ENCODE measurements around the gene GPR68. TPM values are rescaled to one million over a fixed set of nuclear protein-coding genes. Genes with fewer than 3 reads are reported as not detected.
A peak's percentile ranks its signal among the peaks of the same experiment; 100 is the strongest.
"Not testable (repeated sequence)": the region's sequence is repeated elsewhere in the genome, so short reads cannot be mapped to it uniquely, and the experiment has no call there.

GPR68 gene
- total RNA-seq, 1 donor from 2014 or later, result 1.4 TPM

DNA sequence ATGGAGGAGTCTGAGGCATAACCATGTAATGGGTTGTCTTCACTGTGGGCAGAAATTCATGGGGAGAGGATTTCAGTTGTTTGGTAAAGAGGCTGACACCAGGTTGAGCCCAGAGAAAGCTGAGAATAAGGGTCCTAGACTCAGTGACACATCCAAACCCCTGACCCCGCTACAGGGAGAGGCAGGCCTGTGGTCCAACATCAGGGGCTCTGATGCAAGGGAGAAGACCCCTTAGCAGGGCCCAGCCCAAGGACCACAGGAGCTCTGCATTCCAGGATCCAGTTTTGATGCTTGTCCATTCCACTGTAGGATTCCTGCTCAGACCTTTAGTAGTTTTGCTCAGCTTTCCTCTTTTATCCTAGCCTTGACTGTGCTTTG lies 15.5 kb downstream of the GPR68 start:
- DNase-seq (ENCODE audit: low read depth), result no peak

DNA sequence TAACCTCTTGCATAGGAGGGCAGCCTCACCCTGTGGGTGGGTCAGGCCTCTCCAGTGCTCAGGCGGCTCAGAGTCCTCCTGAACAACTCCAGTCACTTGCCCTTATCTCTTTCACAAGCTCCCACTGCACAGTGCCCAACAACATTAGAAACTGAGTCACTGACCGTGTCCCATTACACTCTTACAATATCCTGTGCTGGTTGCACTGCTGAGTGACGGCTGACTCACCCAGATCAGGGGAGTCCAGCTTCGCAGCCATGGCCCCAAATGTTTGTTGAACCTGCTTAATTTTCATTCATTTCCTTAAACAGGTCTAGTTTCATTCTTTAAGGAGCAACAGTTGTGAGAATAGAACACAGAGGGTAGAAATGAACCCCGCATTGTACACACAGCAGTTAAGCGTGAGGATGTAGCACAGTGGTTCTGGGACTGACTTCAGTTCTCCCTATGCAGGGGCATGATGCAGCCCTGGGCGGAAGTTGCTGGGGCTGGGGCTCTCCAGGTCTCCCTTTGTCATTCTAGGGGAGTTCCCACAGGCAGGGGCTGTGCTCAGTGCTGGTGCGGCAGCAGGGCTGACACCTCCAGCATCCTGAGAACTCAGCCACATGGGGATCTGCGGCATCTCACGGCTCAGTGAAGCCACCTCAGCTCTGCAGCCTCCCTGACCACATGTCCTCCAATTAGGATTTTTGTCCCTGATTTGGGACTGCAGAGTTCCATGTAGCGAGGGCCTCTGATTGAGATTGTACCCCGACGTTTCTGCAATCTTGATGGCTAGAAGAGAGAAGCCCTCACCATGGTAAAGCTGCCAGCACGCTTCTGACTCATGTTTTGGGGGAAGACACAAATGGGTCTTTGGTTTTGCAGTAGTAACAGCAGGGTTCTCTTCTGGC lies 16.1 kb downstream of the GPR68 start:
- DNase-seq (ENCODE audit: low read depth), result peak; percentile 52

DNA sequence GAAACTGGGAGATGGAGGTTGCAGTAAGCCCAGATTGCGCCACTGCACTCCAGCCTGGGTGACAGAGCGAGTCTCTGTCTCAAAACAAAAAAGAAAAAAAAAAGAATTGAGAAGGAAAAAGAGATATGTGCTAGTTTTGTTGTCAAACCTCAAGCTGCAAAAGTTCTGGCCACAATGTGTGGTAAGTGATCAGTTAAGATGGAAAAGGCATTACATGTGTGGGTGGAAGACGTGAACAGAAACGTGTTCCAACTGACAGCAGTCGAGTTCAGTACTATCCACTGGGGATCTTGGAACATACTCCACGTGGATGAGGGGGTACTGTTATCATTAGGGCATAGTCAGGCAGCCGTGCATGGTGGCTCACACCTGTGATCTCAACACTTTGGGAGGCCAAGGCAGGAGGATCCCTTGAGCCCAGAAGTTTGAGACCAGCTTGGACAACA lies 17.3 kb downstream of the GPR68 start:
- no peak for DNase-seq (ENCODE audit: low read depth)

DNA sequence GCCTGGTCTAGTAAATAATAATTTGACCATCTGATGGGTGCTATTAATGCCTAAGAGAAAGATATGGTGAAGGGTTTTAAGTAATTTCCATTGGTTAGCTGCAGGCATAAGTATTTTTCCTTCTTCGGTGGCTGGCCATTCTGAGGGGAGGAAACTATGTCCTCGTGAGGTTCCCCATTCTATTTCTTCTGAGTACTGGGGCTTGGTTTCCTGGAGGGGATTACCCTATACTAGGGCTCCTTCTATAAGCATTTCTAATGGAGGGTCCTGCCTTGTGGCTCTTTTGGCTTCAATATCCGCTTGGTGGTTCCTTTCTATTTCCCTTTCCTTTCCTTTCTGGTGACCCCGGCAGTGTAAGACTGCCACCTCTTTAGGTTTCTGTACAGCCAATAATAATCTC lies 18.1 kb downstream of the GPR68 start:
- not testable (repeated sequence) for DNase-seq (ENCODE audit: low read depth)

DNA sequence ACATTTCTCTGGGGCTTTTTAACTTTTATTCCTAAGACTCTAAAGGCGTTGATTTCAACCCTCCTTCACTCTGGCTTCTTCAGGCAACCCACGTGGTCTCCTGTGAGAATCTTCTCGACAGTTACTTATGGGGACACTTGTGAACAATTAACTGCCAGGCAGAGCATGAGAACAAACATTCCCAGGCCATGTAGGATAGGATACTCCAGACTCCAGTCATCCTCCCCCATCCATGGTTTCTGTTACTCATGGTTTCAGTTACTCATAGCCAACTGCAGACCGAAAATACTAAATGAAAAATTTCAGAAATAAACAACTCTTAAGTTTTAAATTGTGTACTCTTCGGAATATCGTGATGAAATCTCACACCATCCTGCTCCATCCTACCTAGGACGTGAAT lies 19.5 kb downstream of the GPR68 start:
- no peak for DNase-seq (ENCODE audit: low read depth)

DNA sequence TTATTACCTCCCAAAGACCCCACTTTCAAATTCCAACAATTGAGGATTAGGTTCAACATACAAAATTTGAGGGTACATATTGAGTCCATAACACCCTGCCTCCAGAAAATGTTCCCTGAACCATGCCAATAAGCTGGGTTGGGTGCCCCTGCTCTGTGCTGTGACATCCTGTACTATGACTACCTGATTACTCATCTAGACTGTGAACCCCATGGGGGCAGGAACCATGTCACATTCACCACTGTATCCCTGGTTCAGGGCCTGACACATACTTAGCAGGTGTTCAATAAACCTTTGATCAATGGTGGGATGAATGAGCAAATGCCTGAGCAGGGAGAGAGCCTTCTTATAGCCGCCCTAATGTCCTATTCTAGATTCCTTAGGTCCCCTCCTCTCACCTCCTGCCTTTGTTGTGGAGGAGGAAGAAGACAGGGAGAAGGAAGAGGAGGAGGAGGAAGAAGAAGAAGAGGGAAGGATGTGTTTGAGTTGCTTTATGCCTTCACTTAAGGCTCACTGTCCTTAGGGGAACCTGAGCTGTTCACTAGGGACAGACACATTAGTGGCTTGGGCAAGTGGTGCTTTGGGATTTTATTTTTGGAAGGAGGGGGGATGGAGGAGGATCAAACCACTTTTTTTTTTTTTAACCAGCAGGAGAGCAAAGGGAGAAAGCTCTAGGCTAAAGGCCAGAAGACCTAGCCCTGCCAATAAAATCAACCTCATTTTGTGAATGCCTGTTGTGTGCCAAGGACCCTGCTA lies 21.3 kb downstream of the GPR68 start:
- DNase-seq (ENCODE audit: low read depth), result peak; percentile 74

DNA sequence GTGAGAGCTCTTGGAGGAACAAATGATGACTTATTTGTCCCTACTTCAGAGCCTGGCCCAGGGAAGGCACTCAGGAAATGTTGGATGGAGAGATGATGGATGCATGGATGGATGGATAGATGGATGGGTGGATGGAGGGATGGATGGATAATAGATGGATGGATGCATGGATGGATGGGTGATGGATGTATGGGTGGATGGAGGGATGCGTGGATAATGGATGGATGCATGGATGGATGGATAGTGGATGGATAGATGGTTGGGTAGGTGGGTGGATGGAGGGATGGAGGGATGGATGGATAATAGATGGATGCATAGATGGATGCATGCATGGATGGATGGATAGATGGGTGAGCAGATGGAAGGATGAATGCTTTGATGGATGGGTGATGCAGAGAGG lies 23.2 kb downstream of the GPR68 start:
- DNase-seq (ENCODE audit: low read depth), result no peak

DNA sequence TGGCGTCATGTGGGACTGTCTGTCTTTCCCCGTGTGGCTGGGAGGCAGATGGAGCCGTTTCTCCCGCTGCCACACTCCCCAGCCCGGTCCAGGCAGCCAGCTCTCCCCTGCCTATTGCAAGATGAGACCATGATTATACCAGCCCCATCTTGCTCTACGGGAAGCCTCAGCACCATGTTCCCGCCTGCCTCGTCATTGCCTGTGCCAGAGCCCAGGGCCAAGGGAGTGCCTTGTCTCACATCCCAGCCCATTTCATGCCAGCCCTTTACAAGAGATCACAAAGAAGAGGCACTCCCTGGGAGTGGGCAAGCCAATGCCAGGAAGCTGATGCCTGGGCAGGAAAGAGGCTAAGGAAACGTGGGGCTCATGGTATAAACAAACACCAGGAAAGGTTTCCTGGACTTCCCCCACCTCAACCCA lies 23.9 kb downstream of the GPR68 start:
- DNase-seq (ENCODE audit: low read depth), result no peak

DNA sequence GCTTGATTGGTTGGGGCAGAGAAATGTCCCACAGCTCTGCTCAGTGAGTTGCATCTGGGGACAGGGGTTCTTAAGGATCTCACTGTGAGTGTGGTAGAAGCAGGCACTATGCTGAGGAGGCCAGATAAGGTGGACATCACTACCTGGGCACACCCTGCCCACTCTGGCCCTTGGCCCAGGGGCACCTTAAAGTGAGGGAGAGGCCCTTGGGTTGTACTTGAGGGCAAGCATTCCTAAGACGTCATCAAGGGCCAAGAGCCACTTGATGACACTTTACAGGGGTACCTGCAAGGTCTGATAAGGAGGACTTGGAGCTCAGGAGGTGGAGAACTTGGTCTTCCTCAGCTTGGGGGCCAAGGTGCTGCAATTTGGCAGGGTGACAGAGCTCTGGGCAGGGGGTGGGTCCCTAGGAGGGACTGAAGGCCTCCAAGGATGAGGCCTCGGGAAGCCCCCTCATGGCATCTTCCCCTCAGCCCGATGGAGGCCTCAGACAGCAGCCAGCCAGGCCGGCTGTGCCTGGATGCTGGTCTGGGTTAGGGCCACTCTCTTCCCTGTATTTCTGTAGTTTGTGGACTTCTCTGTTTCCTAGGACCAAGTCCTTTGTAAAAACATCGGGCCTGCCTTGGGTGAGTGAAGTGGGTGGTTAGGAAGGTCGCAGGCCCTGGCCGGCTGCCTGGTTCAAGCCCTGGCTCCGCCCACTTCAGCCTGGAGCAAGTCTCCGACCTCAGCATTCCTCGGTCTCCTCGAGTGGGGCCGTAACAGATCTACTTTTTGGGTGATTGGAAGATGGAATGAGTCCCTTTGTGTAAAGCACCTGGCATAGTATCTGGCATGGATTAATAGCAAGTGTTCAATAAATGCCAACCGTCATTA lies 24.8 kb downstream of the GPR68 start:
- DNase-seq (ENCODE audit: low read depth), result no peak

DNA sequence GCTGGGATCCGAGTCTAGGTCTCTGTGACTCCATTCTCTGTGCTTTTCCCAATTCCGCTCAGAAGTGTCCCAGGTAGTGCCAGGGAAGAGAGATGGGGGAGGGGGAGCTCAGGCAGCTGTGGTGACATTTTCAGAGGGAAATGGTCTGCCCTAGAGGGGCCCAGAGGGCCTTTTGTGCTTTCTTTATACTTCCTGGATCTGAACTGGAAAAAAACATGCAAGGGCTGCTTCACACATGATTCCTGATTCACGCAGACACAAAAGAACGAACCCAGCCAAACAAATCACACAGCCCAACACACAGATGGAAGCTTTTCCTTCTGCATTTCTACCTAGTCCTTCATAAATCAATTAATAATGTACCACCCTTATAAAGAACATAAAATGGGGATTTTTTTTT lies 26.5 kb downstream of the GPR68 start:
- DNase-seq (ENCODE audit: low read depth), result no peak

DNA sequence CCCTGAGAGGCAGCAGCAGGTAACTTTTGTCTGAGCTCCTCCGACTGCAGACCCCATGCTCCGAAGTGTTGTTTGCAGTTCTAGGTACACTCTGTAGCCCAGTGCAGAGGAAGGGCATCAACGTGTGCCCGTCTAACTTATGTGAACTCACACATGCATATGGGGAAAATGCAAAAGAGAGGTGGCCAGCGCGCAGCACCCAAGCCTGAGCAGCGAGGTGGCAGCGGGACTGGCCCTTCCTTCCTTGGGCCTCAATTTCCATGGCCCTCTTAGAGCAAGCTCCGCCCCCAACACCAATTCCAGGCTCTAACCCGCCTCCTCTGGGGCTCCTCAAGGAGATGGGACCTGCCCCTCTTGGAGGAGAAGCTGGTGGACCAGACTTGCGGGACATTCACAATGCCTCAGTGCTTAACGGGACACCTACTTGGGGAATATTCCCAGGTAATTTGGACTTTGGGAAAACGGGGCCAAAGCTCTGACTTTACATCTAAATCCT lies 27.7 kb downstream of the GPR68 start:
- DNase-seq (ENCODE audit: low read depth), result no peak

DNA sequence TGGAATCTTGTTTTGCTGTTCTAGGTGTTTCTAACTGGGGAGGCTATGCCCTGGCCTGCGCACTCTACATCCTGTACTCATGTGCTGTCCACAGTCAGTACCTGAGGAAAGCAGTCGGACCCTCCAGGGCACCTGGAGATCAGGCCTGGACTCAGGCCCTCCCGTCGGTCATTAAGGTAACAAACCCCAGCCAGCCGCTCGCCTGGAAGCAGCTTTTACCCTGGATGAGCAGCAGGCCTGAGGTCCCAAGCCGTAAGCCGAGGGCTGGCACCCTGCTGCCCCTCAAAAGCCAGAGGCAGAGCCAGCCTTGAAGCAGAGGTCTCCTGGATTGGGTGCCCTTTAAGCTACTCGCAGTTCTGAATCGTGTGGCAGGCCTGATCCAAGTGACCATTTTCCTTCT lies 29.1 kb downstream of the GPR68 start:
- DNase-seq (ENCODE audit: low read depth), result no peak

DNA sequence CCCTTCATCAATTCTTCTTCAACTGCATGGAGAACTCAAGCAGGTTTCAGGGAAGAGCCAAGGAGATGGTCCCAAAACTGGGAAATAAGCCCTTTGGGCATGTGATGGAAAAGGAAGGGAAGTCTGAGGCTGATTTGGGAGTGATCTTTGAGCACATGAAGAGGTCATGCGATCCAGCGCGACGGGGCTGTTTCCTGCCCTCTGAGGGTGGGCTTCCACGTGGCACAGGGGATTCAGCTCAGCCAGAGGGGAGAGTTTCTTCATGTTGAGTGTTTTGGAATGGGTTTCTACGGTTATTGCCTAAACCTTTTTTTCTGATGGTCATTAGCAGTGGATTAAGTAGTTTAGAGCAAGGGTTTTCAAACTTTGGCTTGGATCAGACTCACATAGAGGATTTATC lies 30.2 kb downstream of the GPR68 start:
- no peak for DNase-seq (ENCODE audit: low read depth)

DNA sequence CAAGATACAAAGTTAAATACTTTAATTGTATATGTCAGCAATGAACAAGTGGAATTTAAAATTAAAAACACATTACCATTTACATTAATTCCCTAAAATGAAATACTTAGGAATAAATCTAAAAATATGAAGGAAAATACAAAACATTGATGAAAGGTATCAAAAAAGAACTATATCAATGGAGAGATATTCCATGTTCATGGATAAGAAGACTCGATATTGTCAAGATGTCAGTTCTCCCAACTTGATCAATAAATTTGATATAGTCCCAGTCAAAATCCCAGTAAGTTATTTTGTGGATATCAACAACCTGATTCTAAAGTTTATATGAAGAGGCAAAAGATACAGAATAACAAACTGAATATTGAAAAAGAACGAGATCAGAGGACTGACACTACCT lies 33.5 kb downstream of the GPR68 start:
- DNase-seq (ENCODE audit: low read depth), result no peak

DNA sequence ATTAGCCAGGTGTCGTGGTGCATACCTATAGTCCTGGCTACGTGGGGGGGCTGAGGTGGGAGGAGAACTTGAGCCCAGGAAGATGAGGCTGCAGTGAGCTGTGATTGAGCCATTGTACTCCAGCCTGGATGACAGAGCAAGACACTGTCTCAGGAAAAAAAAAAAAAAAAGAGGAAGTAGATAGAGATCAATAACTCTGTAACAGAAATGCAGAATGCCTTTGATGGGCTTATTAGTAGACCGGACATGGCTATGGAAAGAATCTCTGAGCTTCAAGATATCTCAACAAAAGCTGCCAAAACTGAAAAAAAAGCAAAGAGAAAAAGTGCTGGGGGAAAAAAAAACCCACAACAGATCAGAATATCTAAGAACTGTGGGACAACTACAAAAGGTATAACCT lies 37.5 kb downstream of the GPR68 start:
- no peak for DNase-seq (ENCODE audit: low read depth)

DNA sequence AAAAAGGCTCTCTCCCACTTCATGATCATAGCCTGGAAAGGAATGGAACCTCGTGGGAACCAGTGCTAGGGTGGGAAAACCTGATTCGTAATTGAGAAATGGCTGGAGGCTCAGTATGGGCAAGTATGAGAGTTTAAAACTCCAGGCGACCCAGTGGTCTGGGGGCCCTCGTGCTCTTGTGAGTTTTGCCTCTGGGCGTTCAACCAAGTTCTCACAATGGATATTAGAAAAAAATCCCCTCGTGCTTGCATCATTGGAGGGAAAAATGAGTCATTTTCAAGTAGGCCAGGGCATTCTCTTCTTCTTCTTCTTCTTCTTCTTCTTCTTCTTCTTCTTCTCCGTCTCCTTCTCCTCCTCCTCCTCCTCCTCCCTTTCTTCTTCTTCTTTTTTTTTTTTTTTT lies 39.0 kb downstream of the GPR68 start:
- DNase-seq (ENCODE audit: low read depth), result no peak

DNA sequence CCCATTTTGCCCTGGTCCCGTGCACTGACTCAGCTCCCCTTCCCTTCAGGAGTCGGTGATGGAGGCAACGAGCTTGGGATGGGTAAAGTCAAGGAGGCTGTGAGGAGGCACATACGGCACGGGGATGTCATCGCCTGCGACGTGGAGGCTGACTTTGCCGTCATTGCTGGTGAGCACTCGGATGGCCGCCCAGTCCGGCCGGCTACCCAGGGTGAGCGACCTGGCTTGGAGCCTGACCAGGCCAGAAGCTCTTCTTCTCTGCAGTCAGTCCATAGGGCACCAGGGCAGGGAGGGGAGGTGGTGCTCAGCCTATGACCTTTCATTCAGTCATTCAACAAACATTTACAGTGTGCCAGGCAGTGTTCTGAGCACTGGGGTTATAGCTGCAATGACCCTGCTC lies 39.8 kb downstream of the GPR68 start:
- no peak for DNase-seq (ENCODE audit: low read depth)

DNA sequence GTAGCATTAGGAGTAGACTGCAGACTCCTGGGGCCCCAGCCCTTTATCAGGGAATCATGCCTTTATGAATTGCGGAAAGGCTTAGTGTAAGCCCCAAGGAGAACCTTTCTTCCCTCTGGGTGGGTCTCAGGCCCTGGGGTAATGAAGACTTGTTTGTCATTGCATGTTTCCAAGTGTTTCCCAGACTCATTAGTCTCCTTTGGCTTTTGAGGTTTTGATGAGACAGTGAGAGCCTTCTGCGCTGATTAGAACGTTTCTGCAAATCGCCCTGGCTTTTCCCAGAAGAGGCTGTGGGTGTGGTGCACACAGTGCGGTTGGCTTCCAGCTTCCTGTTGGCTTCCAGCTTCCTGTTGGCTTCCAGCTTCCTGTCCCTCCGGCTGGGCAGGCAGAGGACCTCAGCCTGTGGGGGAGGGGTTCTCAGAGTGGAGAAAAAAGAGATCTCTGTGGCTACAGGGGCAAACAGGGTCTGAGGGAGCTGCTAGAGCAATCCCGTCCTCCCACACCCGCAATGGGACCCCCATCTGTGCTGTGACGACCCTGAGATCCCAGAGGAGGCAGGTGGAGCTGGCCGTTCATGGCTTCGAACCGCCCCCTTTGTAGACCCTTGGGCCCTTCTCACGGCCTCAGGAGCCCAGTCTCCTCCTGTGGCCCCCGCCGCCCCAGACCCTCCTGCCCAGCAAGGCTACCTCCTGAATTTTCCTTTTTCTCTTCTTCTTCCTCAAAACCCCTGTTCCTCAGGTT lies 42.1 kb downstream of the GPR68 start:
- DNase-seq (ENCODE audit: low read depth), result no peak

DNA sequence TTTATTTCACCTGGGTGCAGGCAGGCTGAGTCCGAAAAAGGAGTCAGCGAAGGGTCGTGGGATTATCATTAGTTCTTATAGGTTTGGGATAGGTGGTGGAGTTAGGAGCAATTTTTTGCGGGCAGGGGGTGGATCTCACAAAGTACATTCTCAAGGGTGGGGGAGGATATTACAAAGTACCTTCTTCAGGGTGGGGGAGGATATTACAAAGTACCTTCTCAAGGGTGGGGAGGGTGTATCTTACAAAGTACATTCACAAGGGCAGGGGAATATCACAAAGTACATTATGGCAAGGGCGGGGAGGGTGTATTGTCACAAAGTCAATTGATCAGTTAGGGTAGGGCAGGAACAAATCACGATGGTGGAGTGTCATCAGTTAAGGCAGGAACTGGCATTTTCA lies 43.7 kb downstream of the GPR68 start:
- DNase-seq (ENCODE audit: low read depth), result not testable (repeated sequence)

DNA sequence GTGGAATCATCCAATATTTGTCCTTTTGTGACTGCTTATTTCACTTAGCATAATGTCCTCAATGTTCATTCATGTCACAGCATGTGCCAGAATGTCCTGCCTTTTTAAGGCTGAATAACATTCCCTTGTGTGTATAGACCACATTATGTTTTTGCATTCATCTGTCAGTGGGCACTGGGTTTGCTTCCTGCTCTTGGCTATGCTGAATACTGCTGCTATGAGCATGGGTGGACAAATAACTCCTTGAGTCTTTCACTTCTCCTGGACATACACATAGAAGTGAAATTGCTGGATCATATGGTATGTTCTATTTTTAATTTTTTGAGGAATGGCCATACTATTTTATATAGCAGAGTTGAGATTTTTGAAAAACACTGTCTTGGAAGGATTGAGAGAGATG lies 46.9 kb downstream of the GPR68 start:
- DNase-seq (ENCODE audit: low read depth), result no peak

DNA sequence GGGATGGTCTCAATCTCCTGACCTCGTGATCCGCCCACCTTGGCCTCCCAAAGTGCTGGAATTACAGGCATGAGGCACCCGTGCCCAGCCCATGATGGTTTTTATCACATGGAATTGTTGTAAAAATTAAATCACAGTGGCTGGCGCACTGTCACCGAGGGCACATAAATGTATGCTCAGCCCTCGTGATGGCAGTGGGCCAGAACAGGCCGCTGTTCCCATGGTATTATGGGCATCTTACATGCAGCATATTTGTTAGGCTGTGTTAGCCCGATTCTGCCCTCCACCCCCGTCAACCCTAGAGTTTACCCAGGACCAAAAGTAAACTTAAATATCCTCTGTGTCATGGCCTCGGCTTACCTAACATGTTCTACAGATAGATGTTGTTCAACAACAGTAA lies 48.6 kb downstream of the GPR68 start:
- DNase-seq (ENCODE audit: low read depth), result no peak

Measured in myocyte (in vitro differentiated cells).